ENCODE measurements around the gene PROK1.
A peak's percentile ranks its signal among the peaks of the same experiment; 100 is the strongest.

PROK1 gene

GRCh38 chr1:110477041-110477440 is 26.1 kb downstream of the PROK1 start:
- Histone ChIP-seq H3K27me3 (ENCODE audit: insufficient read depth, low read length) (peaks cover 7% of the 10 kb centered on the region; the same call in 1 of the 2 replicates), H3K9ac (ENCODE audit: low read length) (no peak overlapping the region), H3K27ac (ENCODE audit: low read depth, low read length, poor library complexity, severe bottlenecking) (no peak overlapping the region), H4K20me1 (ENCODE audit: insufficient read depth, low read length) (no peaks in the 10 kb centered on the region), H3K9me2 (ENCODE audit: low read depth, low read length) (no peaks in the 10 kb centered on the region), H3K4me1 (ENCODE audit: insufficient read depth, low read length, severe bottlenecking) (no peaks in the 10 kb centered on the region), H3K9me3 (ENCODE audit: low read length) (no peaks in the 10 kb centered on the region), H3F3A (ENCODE audit: insufficient read depth, low read length) (no peaks in the 10 kb centered on the region), H3K79me2 (ENCODE audit: insufficient read depth, low read length) (no peaks in the 10 kb centered on the region), H2AFZ (ENCODE audit: low read length) (no peak overlapping the region), H3K4me3 (ENCODE audit: low read depth, low read length, poor library complexity, severe bottlenecking) (no peak overlapping the region), H3K4me2 (ENCODE audit: low read length) (no peak overlapping the region), H3K36me3 (ENCODE audit: insufficient read depth, low read length) (no peaks in the 10 kb centered on the region)
- no peak for TF ChIP-seq EZH2 (IDR thresholded peaks at IDR 0.05; ENCODE audit: borderline replicate concordance, low read length)
- TF ChIP-seq CTCF (IDR thresholded peaks at IDR 0.05; ENCODE audit: low read length), result no peak

- Histone ChIP-seq H3K27ac (ENCODE audit: low read depth, low read length, poor library complexity, severe bottlenecking) (no peak overlapping the region), H3K9me3 (ENCODE audit: low read length) (no peaks in the 10 kb centered on the region), H3K4me3 (ENCODE audit: low read depth, low read length, poor library complexity, severe bottlenecking) (no peak overlapping the region), H3K4me1 (ENCODE audit: insufficient read depth, low read length, severe bottlenecking) (no peaks in the 10 kb centered on the region), H2AFZ (ENCODE audit: low read length) (no peak overlapping the region), H3K9ac (ENCODE audit: low read length) (no peak overlapping the region), H3K79me2 (ENCODE audit: insufficient read depth, low read length) (no peaks in the 10 kb centered on the region), H3K4me2 (ENCODE audit: low read length) (no peak overlapping the region), H3F3A (ENCODE audit: insufficient read depth, low read length) (no peaks in the 10 kb centered on the region), H3K36me3 (ENCODE audit: insufficient read depth, low read length) (no peaks in the 10 kb centered on the region), H3K27me3 (ENCODE audit: insufficient read depth, low read length) (peaks cover 7% of the 10 kb centered on the region; the same call in 1 of the 2 replicates), H3K9me2 (ENCODE audit: low read depth, low read length) (no peaks in the 10 kb centered on the region), H4K20me1 (ENCODE audit: insufficient read depth, low read length) (no peaks in the 10 kb centered on the region)
- TF ChIP-seq EZH2 (IDR thresholded peaks at IDR 0.05; ENCODE audit: borderline replicate concordance, low read length), result no peak
- peak; percentile 14; the same call in 1 of the 2 replicates for TF ChIP-seq CTCF (IDR thresholded peaks at IDR 0.05; ENCODE audit: low read length)
These were observed 26.6 kb downstream of the PROK1 start for GRCh38 chr1:110477445-110477957.

- Histone ChIP-seq H3K4me1 (ENCODE audit: insufficient read depth, low read length, severe bottlenecking) (no peaks in the 10 kb centered on the region), H3K27ac (ENCODE audit: low read depth, low read length, poor library complexity, severe bottlenecking) (no peak overlapping the region), H3K9me2 (ENCODE audit: low read depth, low read length) (no peaks in the 10 kb centered on the region), H3K36me3 (ENCODE audit: insufficient read depth, low read length) (no peaks in the 10 kb centered on the region), H3F3A (ENCODE audit: insufficient read depth, low read length) (no peaks in the 10 kb centered on the region), H3K9ac (ENCODE audit: low read length) (no peak overlapping the region), H4K20me1 (ENCODE audit: insufficient read depth, low read length) (no peaks in the 10 kb centered on the region), H3K9me3 (ENCODE audit: low read length) (no peaks in the 10 kb centered on the region), H2AFZ (ENCODE audit: low read length) (no peak overlapping the region), H3K4me2 (ENCODE audit: low read length) (no peak overlapping the region), H3K27me3 (ENCODE audit: insufficient read depth, low read length) (peaks cover 7% of the 10 kb centered on the region; the same call in 1 of the 2 replicates), H3K4me3 (ENCODE audit: low read depth, low read length, poor library complexity, severe bottlenecking) (no peak overlapping the region), H3K79me2 (ENCODE audit: insufficient read depth, low read length) (no peaks in the 10 kb centered on the region)
- TF ChIP-seq EZH2 (IDR thresholded peaks at IDR 0.05; ENCODE audit: borderline replicate concordance, low read length), result no peak
- TF ChIP-seq CTCF (IDR thresholded peaks at IDR 0.05; ENCODE audit: low read length), result no peak
These were observed 27.2 kb downstream of the PROK1 start for GRCh38 chr1:110477967-110478640.
